Stimulated activated CD8-positive, alpha-beta memory T cell treated with anti-CD3 and anti-CD28 coated beads, Interleukin-15, amount 100 ng/mL, for 48 hours (primary cell): ENCODE data around the gene EPHA1.
"Not testable (repeated sequence)": the region's sequence is repeated elsewhere in the genome, so short reads cannot be mapped to it uniquely, and the experiment has no call there.

Experiments
- DNase-seq, 2 donors: peaks; one replicate each; pipeline ENCODE4 v3.0.0-alpha.2; 2020; ENCODE audit warnings: low read depth in 2 of 2

EPHA1 gene

DNA sequence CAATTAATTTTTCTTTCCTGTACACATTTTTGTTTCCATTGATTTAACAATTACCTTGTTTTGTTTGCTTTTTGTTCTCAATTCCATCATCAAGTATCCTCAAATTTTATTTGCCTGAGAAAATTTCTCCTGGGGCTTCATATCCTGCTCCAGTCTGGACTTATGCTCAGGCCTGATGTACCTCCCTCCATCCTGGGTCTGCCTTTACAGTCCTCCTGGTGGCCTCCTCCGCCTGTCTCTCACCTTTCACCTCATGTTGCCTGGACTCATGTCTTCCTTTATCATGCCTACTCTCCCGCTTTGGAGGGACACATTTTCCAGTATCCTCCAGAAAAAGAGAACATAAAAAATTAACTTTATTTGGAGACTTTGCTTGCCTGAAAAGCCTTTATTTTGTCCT lies 22.5 kb upstream of the EPHA1 start:
- DNase-seq = no peak

DNA sequence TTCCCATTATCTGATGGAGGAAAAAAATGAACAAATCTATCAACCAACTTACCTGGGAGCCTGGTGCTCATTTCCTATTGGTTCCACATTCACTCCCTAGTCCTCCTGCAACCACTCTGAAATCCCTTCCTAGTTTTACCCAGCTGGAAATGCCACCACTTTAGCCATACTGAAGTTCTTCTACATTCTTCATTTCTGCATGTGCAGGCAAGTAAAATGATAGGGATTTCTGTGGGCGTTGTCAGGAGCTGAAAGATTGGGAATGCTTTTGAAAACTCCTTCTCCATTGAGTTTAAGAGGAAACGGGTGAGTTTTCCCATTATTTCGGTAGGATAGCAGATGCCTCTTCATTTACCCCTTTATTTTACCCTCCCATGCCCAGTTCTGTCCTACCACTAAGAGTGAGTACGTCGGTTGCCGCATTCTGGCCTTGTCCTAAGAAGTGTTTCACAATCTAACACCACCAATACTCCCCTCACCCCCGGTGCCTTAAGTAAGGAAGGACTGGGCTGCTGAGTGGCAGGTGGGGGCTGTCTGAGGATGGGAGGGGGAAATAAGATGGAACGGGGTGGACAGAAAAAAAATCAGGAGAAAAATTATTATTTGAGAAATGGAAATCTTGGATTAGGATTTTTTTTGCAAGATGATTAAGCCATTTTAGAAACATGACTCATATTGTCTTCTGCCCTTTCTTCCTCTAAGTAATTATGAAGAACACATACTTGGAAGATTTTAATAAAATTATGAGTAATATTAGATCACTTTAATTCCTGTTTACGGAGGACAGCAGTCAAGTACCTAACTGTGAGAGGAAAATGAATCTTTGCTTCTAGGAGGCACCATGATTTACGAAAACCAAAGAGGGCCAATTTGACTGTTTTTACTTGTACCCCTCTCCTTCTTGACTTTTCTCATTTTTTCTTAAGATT lies 21.4 kb upstream of the EPHA1 start:
- no peak for DNase-seq

DNA sequence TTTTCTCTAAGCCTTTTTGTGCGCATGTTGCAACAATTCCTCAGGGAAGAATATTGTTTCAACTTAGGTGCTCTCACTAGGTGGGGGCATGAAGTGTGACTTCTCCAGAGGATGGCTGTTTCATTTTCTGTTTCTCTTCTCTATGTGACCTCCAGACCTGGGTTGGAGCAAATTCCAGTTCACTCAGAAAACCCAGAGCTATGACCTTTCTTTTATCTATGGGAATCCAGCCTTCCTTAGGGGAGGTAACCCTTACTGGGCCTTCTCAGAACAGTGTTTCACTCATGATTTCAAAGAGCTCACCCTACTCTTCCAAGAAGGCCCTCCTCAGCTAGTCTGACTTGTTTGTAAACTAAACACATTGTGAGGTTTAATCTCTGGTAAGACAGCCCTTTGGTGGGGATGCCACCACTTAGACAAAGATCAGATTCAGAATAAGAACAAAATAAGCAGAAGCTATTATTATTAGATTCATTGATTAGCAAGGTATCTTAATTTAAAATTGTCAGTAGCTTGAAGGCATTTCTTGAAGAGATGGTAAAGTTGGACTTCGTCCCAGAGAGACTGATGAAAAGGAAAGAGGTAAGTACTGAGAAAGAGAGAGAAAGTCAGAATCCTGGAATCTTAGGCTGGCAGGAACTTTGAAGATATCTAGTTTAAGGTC lies 18.0 kb upstream of the EPHA1 start:
- DNase-seq = no peak

DNA sequence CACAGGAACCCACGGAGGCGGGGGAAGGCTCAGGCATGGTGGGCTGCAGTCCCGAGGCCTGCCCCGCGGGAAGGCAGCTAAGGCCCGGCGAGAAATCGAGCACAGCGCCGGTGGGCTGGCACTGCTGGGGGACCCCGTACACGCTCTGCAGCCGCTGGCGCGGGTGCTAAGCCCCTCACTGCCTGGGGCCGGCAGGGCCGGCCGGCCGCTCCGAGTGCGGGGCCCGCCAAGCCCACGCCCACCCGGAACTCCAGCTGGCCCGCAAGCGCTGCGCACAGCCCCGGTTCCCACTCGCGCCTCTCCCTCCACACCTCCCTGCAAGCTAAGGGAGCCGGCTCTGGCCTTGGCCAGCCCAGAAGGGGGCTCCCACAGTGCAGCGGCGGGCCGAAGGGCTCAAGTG lies 15.8 kb upstream of the EPHA1 start:
- DNase-seq = not testable (repeated sequence)

DNA sequence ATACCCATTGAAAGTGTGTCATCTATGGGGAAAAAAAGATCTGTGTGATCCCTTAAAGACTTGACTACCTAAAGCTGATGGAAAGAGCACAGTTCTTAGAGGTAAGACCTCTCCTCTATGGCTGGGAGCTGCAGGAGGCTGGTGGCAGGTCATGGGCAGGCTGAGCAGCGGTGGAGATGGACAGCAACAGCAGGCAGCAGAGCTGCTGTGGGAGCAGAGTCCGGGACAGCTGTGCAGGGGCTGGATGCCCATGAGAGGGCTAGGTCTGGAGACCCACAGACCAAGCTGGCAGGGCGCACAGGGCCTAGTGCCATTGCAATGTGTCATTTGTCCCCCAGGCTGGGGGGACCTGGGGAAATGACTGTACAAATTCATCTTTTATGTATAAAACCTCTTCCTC lies 13.4 kb upstream of the EPHA1 start:
- no peak for DNase-seq

DNA sequence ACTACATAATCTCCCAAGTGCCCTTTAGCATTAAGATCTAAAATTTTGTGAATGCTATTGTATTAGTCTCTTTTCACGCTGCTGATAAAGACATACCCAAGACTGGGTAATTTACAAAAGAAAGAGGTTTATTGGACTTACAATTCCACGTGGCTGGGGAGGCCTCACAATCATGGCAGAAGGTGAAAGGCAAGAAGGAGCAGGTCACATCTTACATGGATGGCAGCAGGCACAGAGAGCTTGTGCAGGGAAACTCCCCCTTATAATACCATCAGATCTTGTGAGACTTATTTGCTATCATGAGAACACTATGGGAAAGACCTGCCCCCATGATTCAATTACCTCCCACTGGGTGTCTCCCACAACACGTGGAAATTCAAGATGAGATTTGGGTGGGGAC lies 12.0 kb upstream of the EPHA1 start:
- DNase-seq = not testable (repeated sequence)

DNA sequence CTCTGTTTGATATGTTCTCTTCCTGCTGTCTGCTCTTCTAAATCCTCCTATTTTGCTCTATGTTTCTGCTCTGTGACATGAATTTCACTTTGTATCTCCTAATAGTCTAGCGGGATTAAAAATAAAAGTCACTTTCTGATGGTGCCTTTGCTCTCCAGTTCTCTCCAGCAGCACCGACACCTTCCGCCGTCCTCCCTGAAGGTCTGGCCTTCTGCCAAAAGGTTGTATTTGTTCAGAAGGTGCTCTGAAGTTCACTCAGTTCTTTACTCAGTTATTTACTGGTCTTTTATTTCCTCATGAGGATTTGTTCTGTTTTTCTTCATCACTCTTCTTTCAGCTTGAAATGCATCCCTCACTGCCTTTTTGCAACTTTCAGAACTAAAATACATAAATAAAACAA lies 11.2 kb upstream of the EPHA1 start:
- no peak for DNase-seq

DNA sequence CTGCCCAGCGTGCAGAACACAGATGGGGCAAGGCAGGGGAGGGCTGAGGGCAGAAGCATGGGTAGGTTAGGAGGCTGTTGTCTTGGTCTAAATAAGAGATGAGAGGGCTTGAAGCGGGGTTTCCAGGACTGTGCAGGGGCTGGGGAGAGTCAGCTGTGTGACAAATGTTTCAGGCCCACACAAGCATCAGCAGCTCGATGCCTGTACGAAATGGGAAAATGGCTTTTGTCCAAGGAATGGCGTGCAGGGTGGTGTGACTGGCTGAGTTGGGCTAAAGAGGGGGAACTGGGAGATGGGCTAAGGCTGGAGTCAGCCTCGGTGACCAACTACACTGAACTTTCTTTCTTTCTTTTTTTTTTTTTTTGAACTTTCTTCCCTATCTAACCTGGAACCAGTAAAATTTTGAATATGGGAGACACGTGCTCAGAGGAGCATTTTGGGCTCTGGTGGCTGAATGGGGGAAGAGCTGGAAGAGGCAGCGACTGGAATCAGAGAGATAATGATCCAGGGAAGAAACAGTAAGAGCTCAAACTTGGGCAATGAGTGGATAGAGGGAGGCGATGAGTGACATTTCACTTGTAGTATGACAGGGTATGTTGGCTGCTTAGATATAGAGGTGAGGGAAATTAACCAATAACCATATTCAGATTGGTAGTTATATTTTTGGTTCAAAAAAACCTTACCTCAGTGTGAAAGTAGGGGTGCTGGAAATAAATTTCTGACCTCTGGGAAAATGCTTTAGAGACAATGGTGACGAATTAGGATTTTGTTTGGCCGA lies 10.2 kb upstream of the EPHA1 start:
- no peak for DNase-seq

DNA sequence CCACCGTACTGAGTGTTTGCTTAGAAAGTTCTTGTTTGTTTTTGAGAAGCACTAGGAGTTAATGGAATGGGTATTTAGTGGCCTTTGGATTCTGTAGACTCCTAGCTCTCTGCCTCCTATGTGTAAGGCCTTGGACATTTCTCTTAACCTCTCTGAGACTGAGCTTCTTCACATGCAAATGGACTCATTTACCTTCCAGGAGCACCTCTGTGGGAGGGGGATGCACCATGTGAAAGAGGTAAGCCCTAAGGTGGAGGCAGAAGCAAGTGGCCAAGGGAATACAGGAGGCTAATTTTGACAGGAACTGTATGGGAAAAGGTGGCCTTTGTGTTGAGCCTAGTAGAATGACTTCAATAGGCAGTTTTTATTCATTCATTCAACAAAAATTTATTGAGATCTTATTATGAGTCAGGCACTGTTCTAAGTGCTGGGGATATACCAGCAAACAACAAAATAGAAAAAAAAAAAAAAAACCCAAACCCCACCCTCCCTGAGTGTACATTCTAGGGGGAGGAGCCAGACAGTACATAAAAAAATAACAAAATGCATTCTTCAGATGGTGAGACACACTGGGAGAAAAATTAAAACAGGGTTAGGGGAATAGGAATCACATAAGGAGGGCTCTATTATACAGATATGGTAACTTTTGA lies 9.2 kb upstream of the EPHA1 start:
- no peak for DNase-seq

DNA sequence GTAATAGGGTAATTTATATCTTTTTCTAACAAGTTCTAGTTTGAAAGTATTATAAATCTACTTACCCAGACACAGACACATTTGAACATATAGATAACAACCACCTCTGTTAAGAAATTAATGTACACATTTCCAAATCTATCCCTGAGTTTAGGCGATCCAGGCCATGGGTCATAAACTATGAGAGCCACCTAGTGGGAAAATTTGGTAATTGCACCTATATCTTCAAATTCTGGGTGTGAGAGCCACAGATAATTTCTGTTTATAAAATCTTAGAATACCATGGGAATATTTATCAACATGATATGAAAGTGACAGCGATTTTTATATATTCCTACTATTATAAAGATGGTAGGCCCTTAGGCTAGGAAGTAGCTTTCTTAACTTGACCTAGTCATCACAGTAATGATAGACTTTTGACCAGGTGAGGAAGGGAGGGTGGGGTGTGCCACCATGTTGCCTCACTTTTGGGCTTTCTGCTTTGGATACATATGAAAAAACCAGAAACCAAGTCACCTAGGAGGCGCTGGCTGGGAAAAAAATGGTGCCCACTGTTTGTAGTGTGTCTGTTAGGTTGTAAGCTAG lies 8.0 kb upstream of the EPHA1 start:
- no peak for DNase-seq

DNA sequence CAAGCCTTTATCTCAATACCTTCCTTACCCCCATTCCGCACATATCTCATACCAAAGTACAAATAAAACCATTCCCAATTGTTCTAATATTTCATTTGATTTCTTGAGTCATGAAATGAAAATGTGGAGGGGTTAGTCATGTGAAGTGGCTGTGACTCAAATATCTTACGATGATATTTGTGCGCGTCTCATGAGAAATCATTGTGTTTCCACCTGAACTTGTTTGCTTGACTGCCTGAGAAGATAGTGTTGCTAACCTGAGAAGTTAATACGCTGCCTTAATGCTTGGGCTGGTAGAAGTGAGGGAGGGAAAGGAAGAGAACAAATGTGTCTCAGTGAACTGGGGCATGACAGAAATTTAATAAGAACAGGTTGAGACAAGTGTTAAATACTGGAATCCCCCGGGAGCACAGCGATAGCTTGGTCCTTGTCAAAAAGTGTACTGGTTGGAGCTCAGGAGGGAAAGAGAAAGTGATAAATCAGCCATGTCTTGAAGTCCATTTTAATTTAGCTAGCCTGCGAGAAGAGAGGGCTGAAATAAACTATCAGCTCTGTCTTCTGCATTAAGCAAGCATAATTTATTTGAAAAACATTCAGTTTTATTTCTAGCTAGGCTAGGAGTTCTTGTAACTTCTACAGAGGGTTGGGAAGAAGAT lies 7.2 kb upstream of the EPHA1 start:
- no peak for DNase-seq

DNA sequence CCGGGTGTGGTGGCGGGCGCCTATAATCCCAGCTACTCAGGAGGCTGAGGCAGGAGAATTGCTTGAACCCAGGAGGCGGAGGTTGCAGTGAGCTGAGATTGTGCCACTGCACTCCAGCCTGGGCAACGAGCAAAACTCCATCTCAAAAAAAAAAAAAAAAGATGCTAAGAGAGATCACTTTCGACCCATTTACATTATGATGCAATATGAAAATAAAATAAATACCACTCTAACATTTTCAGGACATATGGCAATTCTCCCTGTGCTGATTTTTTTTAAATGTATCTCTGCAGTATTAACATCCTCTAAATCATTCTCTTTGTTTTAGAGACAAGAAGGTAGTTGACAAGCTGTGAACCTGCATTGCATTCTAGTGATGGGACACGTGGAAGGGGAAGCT lies 6.6 kb upstream of the EPHA1 start:
- not testable (repeated sequence) for DNase-seq

DNA sequence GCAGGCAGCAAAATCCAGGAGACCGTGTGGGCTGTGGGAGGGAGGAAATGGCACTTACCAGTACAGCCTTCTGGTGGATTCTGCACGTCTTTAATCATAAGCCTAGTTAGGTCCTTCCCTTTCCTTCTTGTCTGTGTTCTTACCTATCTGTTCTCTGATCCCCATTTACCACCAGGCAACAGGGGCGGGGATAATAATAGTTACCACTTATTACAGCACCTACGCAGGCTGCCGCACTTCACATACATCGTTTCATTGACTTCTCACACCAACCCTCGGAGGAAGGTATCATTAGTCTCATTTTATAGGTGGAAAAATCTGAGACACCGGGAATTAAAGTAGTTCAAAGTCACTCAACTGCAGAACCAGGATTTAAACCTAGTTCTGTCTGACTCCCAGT lies 4.5 kb upstream of the EPHA1 start:
- no peak for DNase-seq

DNA sequence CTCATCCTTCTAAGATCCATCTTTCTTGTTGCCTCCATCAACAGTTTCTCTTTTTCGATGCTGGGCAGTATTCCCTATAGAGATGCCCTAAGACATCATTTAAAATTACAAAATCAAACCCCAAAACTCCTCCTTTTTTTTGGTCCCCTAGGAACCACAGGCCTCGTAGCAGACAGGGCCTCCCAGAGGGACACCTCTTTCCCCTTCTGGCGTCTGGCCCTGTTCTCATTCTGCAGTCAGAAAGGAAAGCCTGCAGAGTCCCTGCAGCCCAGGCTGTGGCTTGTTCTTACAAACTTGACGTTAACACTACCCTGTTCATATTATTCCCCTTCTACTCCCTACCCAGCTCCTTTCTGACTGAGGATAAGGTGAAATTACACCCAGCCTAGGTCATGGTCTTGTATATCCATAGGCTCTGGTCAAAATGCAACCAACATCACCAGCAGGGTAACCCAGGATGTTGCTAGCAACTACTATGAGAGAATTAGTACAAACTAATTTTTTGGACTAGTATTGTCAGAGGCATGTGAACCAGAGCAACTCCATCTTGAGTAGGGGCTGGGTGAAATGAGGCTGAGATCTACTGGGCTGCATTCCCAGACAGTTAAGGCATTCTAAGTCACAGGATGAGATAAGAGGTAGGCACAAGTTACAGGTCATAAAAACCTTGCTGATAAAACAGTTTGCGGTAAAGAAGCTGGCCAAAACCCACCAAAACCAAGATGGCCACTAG lies 3.5 kb upstream of the EPHA1 start:
- no peak for DNase-seq

DNA sequence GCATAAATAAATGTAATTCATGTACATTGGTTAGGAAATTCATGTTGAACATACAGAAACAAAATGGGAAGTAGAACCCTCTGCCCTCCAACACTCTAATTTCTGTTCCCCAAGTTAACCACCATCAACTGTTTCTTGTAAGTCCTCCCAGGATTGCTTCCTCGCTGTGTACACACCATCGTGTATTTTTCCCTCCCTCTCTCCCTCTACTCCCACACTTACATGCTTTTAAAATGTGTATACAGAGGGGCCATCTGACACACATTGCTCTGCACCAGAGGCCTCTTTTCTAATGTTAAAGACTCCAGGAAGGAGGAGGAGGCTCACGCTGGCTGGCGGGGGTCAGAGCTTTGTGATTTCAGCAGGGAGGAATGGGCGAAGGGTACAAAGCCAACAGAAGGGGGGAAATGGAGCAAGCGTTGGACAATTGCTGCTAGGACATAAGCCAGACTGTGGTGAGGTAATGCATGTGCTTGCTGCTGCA lies 1.9 kb upstream of the EPHA1 start:
- no peak for DNase-seq

DNA sequence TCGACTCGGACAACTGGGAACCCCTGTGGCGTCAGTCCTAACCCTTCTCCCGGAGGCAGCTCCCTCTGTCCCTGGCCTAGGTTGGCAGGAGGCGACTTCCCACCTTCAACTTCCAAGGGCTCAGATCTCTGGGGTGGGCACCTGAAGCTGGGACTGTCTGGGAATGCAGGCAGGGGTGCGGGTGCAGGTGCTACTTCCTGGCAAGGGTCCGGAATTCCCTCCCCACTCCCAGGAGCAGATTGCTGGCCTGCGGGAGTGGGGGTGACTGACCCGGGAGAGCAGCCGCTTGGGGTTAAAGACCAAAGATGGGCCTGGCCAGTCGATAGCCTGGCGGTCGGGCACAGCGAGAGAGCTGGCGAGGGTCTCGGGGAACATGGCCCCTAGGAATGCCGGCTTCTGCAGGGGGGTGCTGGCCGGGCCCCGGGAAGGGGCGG lies 387 bp downstream of the EPHA1 start:
- no peak for DNase-seq

DNA sequence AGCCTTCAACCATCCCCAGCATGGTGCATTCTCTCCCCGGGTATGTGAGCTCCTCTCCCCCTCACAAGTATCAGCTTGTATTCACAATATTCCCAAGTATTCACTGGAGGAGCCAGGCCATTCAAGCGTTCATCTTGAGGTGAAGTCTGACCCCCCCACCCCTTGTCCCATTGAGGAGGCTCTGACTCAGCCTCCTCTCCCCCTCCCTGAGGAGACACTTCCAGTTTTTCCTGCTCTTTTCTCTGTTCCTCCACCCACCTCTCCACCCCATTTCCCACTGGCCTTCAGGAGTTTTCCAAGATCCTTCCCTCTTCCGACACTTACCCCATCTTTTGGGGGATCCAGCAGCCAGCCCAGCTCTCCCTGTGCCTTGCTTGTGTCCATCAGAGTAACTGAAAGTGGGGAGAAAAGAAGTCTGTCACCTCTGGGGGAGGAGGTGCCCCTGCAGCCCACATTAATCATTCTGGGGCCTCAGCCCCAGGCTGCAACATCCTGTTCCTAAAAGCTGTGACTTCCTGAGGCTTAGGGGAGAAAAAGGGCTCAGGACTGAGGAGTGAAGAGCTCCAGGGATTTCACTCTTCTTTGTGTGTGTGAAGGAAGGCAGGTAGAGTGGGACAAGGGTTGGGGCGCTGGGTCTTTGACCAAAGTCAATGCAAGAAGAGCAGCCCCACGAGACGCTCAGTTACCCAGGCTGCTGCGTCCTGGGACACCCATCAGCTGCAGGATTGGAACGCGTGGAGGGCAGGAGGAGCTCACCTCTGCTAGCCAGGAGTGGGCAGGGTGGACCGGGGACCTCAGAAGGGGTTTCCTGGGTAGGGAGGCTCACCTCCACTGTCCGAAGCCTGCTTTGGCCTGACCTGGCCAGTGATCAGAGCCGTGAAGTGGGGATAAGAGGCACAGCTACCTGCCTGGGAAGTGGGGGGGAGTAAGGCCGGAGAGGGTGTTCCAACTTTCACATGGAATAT lies 1.1 kb downstream of the EPHA1 start:
- DNase-seq = no peak

DNA sequence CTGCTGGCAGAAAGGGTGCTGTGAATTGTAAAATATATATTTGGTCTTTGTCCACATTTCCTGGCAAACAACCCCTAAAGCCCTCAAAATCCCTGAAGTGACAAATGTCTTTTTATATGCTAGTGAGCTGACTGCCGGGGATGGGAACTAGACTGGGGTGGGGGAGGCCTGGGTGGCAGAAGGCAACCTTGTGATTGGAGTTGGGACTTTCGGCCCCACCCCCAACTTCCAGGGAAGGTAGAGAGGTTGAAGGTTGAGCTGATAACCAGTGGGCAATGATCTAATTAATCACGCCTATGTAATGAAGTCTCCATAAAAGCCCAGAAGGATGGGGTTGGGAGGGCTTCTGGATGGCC lies 2.7 kb downstream of the EPHA1 start:
- DNase-seq = no peak
